ENCODE data around the gene ARAP2.

- TF ChIP-seq CTCF (IDR thresholded peaks at IDR 0.05; ENCODE audit: low read length) (no peak), EZH2 (IDR thresholded peaks at IDR 0.05; ENCODE audit: borderline replicate concordance, low read length) (no peak)
Measured at GRCh38 chr4:36140421-36140820, 103.9 kb downstream of the ARAP2 start.
